Right lobe of liver (tissue), 6 donors: Measurements from ENCODE around the gene NPAS2. TPM values are rescaled to one million over a fixed set of nuclear protein-coding genes. Genes with fewer than 3 reads are reported as not detected.

Experiments used
- ATAC-seq, 4 donors: fragments of 200-7000 bp; cut with Tn5 transposase; one replicate each; pipeline ENCODE4 v1.9.1; 2020; ENCODE audit warnings: mild to moderate bottlenecking in 4 of 4, moderate library complexity in 4 of 4
- DNase-seq, 3 donors: peaks; one replicate each; pipeline ENCODE4 v3.0.0-alpha.2; 2020
- H3K27ac ChIP-seq, 3 donors: fragments of 200-600 bp; one replicate each; pipeline ENCODE4 v1.8.0; 2022
- H3K27me3 ChIP-seq, 2 donors: fragments of 200-600 bp; one replicate each; pipeline ENCODE4 v1.8.0; 2022
- H3K36me3 ChIP-seq, 4 donors: fragments of 200-600 bp; sonication (generic) in 1 of 4; one replicate each; pipeline versions ENCODE4 v1.5.1 to v1.8.0; 2017 to 2022; ENCODE audit warnings: control low read depth in 1 of 4
- H3K4me1 ChIP-seq, 4 donors: fragments of 200-600 bp; sonication (generic) in 1 of 4; one replicate each; pipeline versions ENCODE4 v1.5.1 to v1.8.0; 2017 to 2022; ENCODE audit warnings: control low read depth in 1 of 4
- H3K4me3 ChIP-seq, 3 donors: fragments of 200-600 bp; one replicate each; pipeline ENCODE4 v1.8.0; 2022
- H3K9me3 ChIP-seq, 4 donors: fragments of 200-600 bp; sonication (generic) in 1 of 4; one replicate each; pipeline versions ENCODE4 v1.5.1 to v1.8.0; 2017 to 2022; ENCODE audit warnings: control low read depth in 1 of 4
- CTCF ChIP-seq, 4 donors: fragments of 200-600 bp in 3 of 4; fragments of 450-650 bp in 1 of 4; IDR thresholded peaks; one replicate each; pipeline versions ENCODE4 v1.5.1 to v1.8.0; 2016 to 2022; ENCODE audit warnings: antibody characterized with exemption in 4 of 4, mild to moderate bottlenecking in 2 of 4
- POLR2A ChIP-seq: fragments of 450-650 bp; IDR thresholded peaks from one replicate; pipeline ENCODE4 v1.6.1; 2017; ENCODE audit warnings: antibody characterized with exemption, mild to moderate bottlenecking
- WGBS: methylation state at CpG from one replicate; pipeline ENCODE4 v1.1.6; 2018; ENCODE audit warnings: low coverage, low lambda C conversion rate; ENCODE audit not compliant: insufficient coverage; ENCODE audit errors: missing lambda C conversion rate; 5-methylcytosine and 5-hydroxymethylcytosine counted together
- intact Hi-C, 2 donors: fragments of 100-400 bp; cut with DNase I; formaldehyde crosslinking; loops; one replicate each; pipeline versions ENCODE4 v1.11.2 to v1.14.1; 2022
- total RNA-seq, 6 experiments: library from RNA; depleted of rRNA in 2 of 6; stranded (reverse); fragments of >200 nt in 2 of 6; fragmentation: NEBNext Ultra II Directional in 3 of 6; extraction: Animal tissue kit (Norgen Biotek cat#: 25700) in 3 of 6; gene quantifications; one replicate each; pipeline versions ENCODE4 v1.1.0 to v1.2.4, GENCODE V29; 2016 to 2023
- donor health status: DM: no; HTN: yes; CAD: no.
- donor health status: DM: no; HTN: no; CAD: no.
- donor health status: DM: no; HTN: no; CAD: no.
- donor health status: DM: no; HTN: yes; CAD: no.
- donor health status: DM: no; HTN: yes; CAD: no.

The NPAS2 gene
- total RNA-seq, 6 experiments from 2014 or later: 8.8 to 33.3 (median 24.5) TPM

GRCh38 chr2:100852447-100852846 lies 32.5 kb downstream of the NPAS2 start:
- intact Hi-C loops: no loop called here
- no peaks in the 10 kb centered on the region for H3K27me3 ChIP-seq
- no peak overlapping the region for H3K4me3 ChIP-seq
- 88% methylated on average over 3 of the region's 4 CpGs for WGBS
- no peaks in the 10 kb centered on the region for H3K36me3 ChIP-seq
- no peak for DNase-seq
- TF ChIP-seq CTCF (IDR thresholded peaks at IDR 0.05): no peak
- no peak for TF ChIP-seq POLR2A
- ATAC-seq: no peak
- no peaks in the 10 kb centered on the region for H3K9me3 ChIP-seq
- peaks cover 0 to 4% (median 0%) of the 10 kb centered on the region in 4 donors for H3K4me1 ChIP-seq
- H3K27ac ChIP-seq: no peak overlapping the region

GRCh38 chr2:100852999-100853908 lies 33.3 kb downstream of the NPAS2 start:
- no peaks in the 10 kb centered on the region for H3K27me3 ChIP-seq
- H3K9me3 ChIP-seq: no peaks in the 10 kb centered on the region
- DNase-seq (no peak), ATAC-seq (peak in 3 of 4 donors; percentile 27 to 63 (median 31))
- no peak for TF ChIP-seq POLR2A
- no peak for TF ChIP-seq CTCF (IDR thresholded peaks at IDR 0.05)
- H3K36me3 ChIP-seq: no peaks in the 10 kb centered on the region
- H3K4me3 ChIP-seq: no peak overlapping the region
- no peak overlapping the region for H3K27ac ChIP-seq
- H3K4me1 ChIP-seq: peaks cover 0 to 4% (median 0%) of the 10 kb centered on the region in 4 donors
- 76% methylated on average over 14 of the region's 14 CpGs for WGBS
- intact Hi-C loops: no loop called here

GRCh38 chr2:100853909-100854810 lies 34.2 kb downstream of the NPAS2 start:
- intact Hi-C loops: no loop called here
- TF ChIP-seq CTCF (IDR thresholded peaks at IDR 0.05) (no peak), POLR2A (no peak)
- peak; percentile 48 to 78 (median 62) for ATAC-seq

GRCh38 chr2:100855084-100855483 lies 35.1 kb downstream of the NPAS2 start:
- H3K27ac ChIP-seq: no peak overlapping the region
- H3K4me1 ChIP-seq: peaks cover 0 to 4% (median 0%) of the 10 kb centered on the region in 4 donors
- 96% methylated on average over 6 of the region's 7 CpGs for WGBS
- H3K27me3 ChIP-seq: no peaks in the 10 kb centered on the region
- H3K4me3 ChIP-seq: no peak overlapping the region
- no peaks in the 10 kb centered on the region for H3K9me3 ChIP-seq
- ATAC-seq (no peak), DNase-seq (no peak)
- H3K36me3 ChIP-seq: no peaks in the 10 kb centered on the region
- TF ChIP-seq POLR2A: no peak
- no peak for TF ChIP-seq CTCF (IDR thresholded peaks at IDR 0.05)
- intact Hi-C loops: no loop called here

More at GRCh38 chr2:100853909-100854810, 34.2 kb downstream of the NPAS2 start:
- Histone ChIP-seq H3K4me1 (peaks cover 0 to 4% (median 0%) of the 10 kb centered on the region in 4 donors), H3K9me3 (no peaks in the 10 kb centered on the region), H3K36me3 (no peaks in the 10 kb centered on the region), H3K27me3 (no peaks in the 10 kb centered on the region), H3K4me3 (no peak overlapping the region), H3K27ac (no peak overlapping the region)
- WGBS: 84% methylated on average over 7 of the region's 10 CpGs
- DNase-seq: no peak
